Thyroid gland (tissue), 4 donors: ENCODE measurements around the gene PCNX1.

ENCODE experiments used
- POLR2A ChIP-seq, 2 donors: fragments of 450-650 bp; IDR thresholded peaks; one replicate each; pipeline ENCODE4 v1.6.1; 2017; ENCODE audit warnings: antibody characterized with exemption in 2 of 2, mild to moderate bottlenecking in 2 of 2, moderate library complexity in 1 of 2
- TF ChIP-seq, protein P1 (sequence below), 6 experiments: fragments of 200-600 bp in 3 of 6; fragments of 450-650 bp in 3 of 6; sonication (generic) in 3 of 6; IDR thresholded peaks; one replicate each; pipeline ENCODE4 v1.5.1; 2016 to 2019; ENCODE audit warnings: antibody characterized with exemption in 6 of 6, mild to moderate bottlenecking in 2 of 6, inconsistent platforms in 1 of 6, moderate library complexity in 1 of 6

DNA sequence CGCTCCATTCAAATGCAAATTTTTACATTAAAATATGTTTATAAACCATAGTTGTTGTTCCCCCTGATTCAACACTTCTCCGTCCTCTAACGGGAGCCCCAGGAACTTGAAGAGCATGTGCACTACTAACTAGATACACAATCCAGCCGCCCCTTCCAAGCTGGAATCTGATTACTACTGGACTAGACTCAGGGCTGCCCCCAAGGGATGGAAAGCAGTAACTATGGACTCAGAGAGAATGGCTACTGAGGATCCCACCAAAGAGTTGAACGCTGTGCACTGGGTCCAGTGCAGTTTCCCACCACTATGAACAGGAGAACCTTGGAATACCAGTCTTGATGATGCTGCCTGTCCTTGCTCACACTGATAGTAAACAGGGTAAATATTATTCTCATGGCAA lies 48.6 kb upstream of the PCNX1 start:
- TF ChIP-seq, protein P1, sequence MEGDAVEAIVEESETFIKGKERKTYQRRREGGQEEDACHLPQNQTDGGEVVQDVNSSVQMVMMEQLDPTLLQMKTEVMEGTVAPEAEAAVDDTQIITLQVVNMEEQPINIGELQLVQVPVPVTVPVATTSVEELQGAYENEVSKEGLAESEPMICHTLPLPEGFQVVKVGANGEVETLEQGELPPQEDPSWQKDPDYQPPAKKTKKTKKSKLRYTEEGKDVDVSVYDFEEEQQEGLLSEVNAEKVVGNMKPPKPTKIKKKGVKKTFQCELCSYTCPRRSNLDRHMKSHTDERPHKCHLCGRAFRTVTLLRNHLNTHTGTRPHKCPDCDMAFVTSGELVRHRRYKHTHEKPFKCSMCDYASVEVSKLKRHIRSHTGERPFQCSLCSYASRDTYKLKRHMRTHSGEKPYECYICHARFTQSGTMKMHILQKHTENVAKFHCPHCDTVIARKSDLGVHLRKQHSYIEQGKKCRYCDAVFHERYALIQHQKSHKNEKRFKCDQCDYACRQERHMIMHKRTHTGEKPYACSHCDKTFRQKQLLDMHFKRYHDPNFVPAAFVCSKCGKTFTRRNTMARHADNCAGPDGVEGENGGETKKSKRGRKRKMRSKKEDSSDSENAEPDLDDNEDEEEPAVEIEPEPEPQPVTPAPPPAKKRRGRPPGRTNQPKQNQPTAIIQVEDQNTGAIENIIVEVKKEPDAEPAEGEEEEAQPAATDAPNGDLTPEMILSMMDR (IDR thresholded peaks at IDR 0.05): no peak
- no peak for TF ChIP-seq POLR2A (IDR thresholded peaks at IDR 0.05)
